Muscle of back (tissue), 11 donors: ENCODE data around the gene MMP24OS. TPM values are rescaled to one million over a fixed set of nuclear protein-coding genes. Genes with fewer than 3 reads are reported as not detected.

Experiments used
- DNase-seq, 3 donors: peaks; one replicate each; pipeline versions ENCODE4 v3.0.0 to v3.0.0-alpha.2; 2013
- polyA plus RNA-seq, 10 donors: library from polyadenylated mRNA; unstranded; fragments of 120-200 nt; gene quantifications; one replicate each; pipeline ENCODE4 v1.2.1, GENCODE V29; 2013; ENCODE audit not compliant: insufficient read length in 10 of 10

The MMP24OS gene
- polyA plus RNA-seq, 10 donors: 18.9 to 25.9 (median 21.9) TPM

DNA sequence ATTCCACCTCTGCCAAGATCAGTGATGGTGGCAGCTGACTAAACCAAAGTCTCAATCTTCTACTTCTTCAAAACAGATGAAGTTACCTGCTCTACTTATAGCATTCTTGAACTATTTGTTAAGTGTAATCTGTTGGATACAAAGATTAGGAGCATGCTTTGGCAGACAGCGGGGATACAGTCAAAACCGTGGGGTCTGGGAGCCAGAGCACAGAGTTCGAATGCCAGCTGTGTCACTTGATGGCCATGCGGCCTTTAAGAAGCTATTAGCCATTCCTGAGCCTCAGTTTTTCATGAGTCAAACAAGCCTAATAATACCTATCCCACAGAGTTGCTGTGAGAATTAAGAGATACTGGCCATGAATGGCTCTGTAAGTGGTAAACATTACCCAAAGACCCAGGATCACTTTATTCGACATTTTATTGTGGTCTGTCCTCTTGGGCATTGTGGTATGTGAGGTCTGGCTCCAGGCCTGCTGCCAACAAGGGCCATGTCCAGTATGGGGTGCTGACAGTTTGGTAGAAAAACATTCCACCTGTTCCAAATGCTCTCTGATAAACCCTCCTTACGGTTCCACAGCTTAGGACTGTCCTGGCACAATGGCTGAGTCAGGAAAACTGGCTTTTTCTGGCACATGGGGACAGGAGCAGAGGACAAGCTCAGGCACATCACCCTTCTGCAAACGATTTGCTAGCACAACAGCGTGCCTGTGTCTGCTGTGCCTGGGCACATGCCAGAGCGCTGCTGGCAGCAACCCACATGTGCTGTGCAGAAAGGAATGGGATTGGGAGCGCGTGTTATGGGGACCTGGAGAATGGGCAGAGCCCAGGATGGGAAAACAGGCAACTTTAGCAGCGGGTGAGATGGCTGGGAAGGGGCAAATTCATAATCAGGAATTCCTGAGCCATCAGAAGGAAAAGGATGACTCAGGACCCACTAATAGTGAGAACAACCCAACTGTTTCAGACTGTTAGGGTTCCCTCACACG lies 30.0 kb upstream of the MMP24OS start:
- DNase-seq: peak in 1 of 3 donors; percentile 53

DNA sequence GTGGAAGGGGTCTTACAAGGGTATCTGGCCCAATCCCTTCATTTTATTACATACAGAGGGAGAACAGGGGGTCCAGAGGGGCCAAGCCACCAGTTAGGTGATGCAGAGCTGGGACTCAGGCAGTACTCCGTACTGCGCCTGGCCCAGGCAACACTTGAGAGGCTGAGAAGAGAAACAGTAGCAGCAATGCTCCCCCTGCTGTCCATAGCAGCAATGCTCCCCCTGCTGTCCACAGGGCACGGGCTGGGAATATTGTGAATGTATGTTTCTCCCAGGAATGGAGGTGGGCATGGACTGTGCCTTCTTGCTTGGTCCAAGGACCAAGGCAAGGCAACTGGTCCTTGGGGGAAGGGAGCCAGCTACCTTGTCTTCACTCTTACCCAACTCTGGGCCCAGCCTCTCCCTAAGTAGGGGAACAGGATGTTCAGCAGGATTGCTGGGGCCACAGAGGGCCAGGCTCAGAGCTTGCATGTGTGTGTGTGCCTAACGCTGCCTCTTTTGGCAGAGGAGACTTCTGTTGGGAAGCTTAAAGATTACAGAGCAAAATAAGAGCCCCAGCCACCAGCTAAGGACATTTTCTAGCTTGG lies 29.1 kb upstream of the MMP24OS start:
- peak in 2 of 3 donors; percentile 46 to 58 for DNase-seq

DNA sequence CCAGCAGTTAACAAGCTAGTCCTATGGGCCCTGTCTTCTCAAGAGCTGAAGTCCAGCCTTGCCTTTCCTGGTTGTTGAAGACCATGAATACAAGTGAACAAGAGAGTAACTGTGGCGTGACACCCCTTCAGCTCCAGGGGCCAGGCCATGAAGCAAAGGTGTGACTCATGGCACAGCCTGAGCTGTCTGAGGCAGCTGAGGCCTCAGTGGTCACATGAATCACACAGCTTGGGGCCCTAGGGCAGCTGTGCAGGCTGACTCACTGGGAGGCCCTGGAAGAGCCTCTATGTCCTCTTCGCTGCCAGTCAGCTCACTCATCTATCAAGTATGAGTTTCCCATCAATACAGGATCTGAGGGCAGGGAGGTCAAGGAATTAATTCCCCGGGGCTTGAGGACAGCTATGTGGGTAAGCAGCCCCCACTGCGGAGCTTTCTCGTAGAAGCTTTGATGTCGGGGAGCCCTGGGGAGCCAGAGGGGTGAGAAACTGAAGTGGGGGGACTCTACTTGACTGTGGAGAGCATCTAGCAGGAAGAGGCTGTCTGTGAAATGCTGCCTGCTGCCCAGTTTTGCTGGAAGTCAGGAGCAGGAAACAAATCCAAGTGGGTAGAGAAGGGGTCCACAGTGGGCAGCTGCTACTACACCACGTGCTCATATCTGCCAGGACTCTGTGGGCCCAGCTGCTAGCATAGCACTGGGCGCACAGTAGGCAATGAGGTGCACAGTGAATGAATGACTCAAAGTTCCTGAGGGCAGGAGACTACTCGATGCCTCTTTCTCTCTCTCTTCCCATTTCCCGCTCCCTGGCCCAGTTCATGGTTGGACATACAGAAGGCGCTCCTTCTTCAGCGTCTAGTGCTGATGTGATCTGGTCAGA lies 28.0 kb upstream of the MMP24OS start:
- DNase-seq: peak in 1 of 3 donors; percentile 97

DNA sequence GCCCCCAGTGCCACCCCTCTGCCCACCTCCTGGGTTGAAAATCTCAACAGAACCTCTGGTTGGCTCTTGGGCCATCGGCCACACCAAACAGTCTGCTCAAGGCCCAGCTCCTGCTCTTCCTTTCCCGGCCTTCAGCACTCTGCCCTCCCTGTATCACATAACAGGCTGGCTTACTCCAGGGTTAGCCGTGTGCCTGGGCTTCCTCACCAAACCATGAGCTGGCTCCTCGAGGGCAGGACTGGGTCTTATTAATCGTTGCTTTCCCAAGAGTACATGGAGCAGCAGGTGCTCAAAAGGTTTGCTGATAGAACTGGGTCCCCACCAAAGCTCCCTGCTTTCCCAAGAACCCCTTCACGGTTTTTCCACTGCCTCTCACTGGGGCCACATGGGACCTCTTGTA lies 27.0 kb upstream of the MMP24OS start:
- no peak for DNase-seq

DNA sequence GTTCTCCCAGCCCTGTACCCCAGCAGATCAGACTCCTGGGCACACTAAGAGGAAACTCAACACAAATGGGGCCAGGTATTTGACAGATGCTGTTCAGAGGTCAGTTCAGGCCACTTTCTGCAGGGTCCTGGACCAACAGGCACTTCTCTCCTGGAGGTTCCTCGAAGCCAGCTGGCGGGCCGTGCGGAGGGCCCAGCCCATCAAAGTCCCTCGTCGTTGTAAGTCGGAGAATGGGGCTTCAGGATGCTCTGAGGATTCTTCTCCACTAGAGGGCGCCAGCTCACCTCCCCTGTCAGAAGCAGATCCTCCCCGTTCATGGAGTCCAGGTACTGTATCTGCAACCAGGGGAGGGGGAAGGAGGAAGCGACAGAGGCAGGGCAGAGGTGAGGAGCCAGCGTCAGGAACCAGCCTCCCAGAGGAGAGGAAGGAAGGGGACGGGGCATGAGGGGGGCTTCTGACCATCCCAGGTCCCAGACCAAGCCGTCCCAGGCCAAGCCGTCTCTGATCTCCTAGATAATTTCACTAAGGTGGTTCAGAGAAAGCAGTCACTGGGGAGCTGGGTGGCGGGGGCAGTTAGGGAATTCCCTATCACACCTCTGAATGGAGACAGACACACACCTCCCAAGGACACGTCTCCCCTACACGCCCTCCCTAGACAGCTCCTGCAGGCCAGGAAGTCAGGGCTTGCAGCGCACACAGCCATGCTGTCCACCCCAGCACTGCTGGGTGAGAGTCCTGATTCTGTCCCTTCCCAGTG lies 26.0 kb upstream of the MMP24OS start:
- DNase-seq: peak; percentile 81 to 86 (median 83)

DNA sequence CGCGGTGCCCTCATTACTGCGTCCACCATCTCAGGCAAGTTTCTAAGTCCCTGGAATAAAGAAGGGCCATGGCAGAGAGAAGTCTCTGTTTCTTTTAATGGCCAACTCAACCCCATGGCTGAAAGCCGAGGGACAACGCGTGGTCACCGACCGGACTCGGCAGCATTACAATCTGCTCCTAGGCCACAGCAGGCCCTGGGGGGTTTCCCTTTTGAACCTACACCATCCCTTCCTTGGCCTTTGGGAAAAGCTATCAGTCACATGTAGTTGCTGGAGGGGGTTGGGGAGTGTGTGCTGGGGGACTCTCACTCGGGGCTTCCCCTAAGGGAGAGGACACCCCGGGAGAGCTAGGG lies 25.4 kb upstream of the MMP24OS start:
- no peak for DNase-seq

DNA sequence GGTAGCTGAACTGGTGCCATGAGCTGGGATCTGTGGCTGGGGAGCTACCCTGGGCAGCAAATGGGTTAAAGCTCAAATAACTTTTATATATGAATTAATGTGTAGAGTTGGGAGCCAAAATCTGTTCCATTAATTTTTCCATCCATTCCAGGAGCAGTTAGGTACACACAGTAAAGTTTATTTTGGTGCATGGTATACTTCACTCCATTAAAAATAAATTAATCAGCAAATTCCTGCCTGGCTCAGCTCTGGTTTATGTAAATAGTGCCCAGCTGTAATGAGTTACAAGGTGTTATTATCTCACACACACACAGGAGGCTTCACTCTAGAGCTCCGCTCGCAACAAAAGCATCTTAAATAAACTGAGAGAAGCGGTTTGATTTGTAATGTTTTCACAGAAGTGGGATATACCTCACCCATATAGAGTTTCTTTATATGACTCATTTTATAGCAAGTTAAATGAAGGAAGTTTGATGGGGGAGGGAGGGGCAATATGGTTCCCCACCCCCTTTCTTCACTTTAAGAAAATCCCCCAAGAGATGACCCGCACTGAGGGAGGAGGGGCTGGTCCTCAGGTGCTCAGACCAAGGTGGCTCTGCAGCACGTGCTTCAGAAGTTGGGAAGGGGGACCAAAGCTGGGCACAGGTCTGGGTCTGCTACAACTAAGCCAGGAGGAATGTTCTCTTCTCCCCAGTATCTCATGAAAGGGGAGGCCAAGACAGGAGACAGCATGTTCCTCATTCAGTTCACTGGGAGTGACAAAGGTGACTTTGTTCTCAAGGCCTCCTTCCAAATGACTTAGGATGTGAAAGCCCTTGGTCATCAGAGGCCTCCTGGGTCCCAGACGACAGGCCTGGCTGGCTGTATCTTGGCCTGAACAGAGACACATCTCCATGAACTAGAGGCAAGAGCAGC lies 24.8 kb upstream of the MMP24OS start:
- DNase-seq: no peak

DNA sequence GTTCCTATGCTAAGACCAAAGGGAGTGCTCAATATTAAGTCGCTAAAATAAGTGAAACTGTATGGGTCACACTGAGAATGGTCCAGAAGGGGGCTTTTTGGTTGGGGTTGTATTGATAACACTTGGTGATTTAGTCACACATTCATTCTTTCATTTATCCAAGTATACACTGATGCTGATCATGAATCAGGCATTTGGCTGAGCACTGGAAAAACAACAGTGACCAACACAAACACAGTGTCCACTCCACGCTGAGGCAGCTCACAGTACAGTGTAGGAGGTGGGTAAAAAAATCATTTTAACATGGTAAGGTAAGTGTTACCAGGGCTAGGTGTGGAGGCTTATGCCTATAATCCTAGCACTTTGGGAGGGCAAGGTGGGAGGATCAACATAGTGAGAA lies 23.5 kb upstream of the MMP24OS start:
- DNase-seq: no peak

DNA sequence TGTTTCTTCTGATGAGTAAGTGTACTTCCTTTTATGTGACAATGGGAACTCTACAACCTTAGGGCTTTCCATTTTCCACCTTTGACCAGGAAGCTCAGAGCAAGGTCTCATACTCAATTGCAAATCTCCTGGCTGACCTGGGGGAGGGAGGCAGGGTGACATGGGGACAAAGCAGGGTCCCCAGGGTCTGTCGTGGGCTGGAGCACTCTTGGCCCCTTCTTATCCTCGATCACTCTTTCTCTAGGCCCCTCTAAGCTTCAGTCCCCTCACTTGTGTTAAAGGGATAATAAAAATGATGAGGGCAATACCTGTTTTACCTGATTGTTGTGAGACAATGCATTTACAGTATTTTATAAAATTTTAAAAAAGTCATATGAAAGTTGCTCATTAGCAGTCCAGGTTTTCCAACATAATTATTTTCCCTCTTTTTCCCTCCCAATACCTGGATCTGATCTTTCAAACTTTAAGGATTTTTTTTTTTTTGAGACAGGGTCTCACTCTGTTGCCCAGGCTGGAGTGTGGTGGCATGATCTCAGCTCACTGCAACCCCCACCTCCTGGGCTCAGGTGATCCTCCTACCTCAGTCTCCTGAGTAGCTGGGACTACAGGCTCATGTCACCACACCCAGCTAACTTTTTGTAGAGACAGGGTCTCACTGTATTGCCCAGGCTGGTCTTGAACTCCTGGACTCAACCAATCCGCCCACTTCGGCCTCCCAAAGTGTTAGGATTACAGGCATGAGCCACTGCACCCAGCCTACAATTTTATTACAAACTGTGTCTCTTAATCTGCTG lies 22.7 kb upstream of the MMP24OS start:
- no peak for DNase-seq

DNA sequence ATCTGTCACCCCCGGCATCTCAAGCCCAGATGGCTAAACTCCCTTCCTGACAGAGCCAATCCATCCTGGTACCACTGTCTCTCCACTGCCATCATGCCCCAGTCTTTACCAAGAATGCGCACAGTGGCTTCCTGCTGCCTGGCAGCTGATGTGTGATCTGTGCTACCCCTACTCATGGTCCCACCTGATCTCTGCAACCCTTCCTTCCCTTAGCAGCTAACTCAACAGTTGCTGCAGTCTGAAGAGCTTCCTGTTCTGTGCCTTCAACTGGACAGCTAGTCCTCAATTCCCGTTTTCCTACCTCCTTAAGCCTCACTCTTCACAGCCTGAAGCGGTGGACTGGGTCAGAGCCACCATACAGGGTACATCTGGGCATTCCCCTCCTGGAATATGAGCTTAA lies 21.9 kb upstream of the MMP24OS start:
- no peak for DNase-seq

DNA sequence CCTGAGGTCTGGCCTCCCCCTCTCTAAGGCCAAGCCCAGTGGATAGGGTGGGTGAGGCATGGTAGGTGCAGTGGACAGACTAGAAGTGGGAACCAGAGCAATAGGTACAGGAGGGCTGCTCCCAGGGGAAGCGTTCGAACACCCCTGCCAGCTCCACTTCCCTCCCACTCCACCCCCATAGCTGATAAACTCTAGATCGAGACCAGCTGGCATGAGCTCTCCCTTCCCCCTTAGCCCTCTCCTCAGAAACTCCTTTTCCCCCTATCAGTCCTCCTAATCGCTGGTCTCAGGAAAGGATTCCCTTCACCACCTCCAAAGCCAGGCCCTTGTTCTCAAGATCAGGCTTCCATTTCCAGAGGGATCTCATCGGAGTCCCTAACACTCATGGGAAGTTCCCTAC lies 20.3 kb upstream of the MMP24OS start:
- no peak for DNase-seq

DNA sequence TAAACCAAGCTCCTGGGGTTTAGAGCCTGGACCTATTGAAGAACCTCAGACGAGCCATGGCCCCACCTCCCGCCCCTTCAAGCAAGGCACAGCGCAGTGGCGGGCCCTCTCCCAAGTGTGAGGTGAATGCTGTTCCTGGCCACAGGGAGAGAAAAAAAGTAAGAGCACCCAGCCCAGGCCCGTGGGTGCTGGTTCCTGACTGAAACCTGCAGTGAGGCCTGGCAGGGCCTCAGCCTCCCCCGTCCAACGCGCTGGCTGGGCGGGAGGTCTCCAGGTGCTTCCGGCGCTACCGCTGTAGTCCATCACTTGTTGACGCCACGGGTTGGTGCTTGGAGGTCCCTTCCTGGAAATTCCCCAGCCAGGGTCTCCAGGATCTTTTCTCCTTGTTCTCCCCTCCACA lies 19.8 kb upstream of the MMP24OS start:
- DNase-seq: no peak

DNA sequence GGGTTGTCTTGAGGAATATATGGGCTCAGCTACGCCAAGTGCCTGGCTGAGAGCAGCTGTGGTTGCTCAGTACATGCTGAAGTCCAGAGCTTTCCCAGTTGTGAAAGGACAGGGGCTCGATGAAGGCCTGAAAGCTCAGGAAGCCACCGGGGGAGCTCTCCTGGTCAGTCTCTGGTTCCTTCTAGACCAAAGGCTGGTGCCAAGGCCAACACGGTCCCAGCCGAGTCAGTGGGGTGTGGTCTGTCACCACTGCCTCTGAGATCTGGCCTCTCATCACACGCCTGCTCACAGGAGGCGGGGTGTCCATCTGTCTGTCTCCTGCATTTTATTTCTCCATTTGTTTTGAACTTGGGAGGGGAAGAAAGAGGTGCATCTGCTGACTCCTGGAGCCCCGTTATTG lies 19.2 kb upstream of the MMP24OS start:
- no peak for DNase-seq

DNA sequence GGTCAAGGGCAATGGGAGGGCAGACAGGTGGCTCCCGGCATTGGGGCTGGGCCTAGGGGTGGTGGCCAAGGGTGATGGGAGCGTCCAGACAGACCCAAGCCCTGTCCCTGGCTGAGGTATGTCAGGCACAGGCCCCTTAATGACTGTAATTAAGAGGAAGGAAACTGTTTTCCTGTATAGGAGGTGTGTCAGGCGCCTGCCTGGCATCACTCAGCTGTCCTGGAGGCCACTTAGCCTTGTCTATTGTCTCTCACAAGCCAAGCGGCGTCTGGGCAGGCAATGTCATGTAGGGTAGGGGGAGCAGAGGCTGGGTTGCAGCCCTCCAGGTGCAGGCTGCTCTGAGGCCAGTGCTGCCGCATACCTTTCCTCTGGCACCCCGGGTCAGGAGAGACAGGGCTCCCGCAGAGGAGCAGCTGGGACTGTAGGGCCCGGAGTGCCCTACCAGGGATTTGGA lies 18.2 kb upstream of the MMP24OS start:
- no peak for DNase-seq

DNA sequence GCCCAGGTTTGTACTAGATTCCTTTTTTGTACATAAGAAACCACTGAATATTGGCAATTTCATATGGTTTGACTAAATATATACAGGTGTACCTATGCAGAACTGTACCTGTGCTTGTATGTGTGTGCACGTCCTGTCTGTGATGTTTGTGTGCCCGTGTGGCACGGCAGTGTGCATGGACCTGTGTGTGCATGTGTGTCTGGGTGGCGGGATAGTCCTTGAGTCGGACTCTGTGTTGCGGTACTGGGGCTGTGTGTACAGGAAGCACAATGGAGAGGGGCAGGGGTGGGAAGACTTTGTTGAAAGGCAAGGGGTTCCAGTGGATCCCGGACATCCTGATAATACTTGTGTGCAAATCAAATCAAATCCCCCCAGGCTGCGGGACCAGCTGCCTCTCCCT lies 17.8 kb upstream of the MMP24OS start:
- DNase-seq: no peak

DNA sequence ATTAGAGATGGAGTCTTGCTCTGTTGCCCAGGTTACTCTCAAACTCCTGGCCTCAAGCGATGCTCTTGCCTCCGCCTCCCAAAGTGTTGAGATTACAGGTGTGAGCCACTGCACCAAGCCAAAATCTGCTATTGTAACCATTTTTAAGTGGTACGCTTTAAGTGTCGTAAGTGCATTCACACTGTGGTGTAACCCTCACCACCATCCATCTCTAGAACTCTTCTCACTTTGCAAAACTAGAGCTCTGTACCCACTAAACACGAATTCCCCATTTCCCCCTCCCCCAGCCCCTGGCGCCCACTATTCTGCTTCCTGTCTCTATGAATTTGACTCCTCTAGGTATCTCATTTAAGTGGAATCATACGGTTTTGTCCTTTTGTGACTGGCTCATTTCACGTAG lies 17.1 kb upstream of the MMP24OS start:
- DNase-seq: no peak

DNA sequence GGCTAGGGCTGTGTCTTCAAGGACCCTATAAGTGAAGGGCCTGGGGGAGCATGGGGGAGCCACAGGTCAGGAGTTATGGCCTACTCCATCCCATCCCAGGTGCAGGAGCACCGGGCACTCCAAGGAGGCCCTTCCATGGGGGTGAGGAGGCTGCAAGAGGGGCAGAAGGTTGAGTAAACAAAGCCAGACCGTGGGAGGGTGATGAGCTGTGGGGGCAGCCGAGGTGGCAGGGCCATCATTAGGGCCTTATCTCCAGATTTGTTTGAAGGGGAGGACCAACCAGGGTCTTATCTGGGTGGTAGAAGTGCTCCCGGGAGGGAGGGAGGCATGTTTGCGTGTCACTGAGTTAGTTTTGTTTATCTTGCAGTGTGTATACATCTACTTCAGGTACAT lies 16.4 kb upstream of the MMP24OS start:
- DNase-seq: no peak

DNA sequence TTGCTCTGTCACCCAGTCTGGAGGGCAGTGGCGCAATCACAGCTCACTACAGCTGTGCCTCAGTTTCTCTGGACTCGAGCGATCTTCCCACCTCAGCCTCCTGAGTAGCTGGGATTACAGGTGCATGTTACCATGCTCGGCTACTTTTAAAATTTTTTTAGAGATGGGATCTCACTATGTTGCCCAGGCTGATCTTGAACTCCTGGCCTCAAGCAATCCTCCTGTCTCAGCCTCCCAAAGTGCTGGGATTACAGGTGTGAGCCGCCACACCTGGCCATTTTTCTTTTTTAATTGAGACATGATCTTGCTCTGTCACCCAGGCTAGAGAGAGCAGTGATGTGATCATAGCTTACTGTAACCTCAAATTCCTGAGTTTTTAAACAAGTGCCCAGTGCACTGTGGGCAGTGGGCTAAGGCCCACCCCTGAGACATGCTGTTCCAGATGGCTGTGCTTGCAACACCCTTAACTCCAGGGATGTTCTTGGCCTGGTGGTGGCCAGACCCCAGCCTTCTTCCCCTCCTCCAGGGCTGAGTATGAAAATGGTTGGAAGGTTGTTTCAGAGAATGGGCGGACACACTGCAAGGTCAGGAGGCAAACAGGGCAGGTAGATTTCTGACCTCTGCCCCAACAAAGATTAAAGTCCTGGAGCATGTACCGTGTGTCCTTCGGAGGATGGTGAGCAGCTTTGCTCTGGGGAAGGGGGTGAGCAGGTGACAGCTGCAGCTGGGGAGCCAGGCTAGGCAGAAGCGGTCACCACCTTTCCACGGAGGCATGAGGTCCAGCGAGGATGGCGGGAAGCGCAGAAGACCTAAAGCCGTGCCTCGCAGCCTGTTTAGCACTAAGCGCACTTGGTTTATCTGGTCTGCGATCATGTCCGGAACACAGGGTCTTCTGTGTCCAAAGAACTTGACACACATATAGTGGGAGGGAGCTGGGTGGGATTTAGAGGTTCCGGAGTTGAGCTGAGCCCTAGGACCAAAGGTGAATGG lies 15.7 kb upstream of the MMP24OS start:
- DNase-seq: no peak
